Effector memory CD8-positive, alpha-beta T cell (primary cell): ENCODE data around the gene GRM8.

Experiments used
- ATAC-seq: fragments of 150-1000 bp; cut with Tn5 transposase; replicated peaks from 2 replicates; pipeline ENCODE4 v1.10.0; 2021; ENCODE audit warnings: mild to moderate bottlenecking, moderate library complexity
- DNase-seq, 3 experiments: peaks; one replicate each; pipeline ENCODE4 v3.0.0; 2021
- H3K27ac Mint-ChIP-seq, 2 donors: one replicate each; pipeline ENCODE4 v1.8.0; 2022; ENCODE audit warnings: mild to moderate bottlenecking in 2 of 2, mixed read lengths in 2 of 2, moderate library complexity in 2 of 2
- H3K27me3 Mint-ChIP-seq, 2 donors: one replicate each; pipeline ENCODE4 v1.8.0; 2022; ENCODE audit warnings: mixed read lengths in 2 of 2
- H3K36me3 Mint-ChIP-seq: one replicate; pipeline ENCODE4 v1.8.0; 2022; ENCODE audit warnings: mild to moderate bottlenecking, moderate library complexity, mixed read lengths; ENCODE audit not compliant: insufficient read depth
- H3K4me1 Mint-ChIP-seq, 2 donors: one replicate each; pipeline ENCODE4 v1.8.0; 2022; ENCODE audit warnings: low read depth in 2 of 2, mixed read lengths in 2 of 2
- H3K4me3 Mint-ChIP-seq, 2 donors: one replicate each; pipeline ENCODE4 v1.8.0; 2022; ENCODE audit warnings: mild to moderate bottlenecking in 2 of 2, mixed read lengths in 2 of 2, moderate library complexity in 2 of 2
- H3K9me3 Mint-ChIP-seq, 2 donors: one replicate each; pipeline ENCODE4 v1.8.0; 2022; ENCODE audit warnings: mixed read lengths in 2 of 2

The GRM8 gene

GRCh38 chr7:127251465-127252376 lies 1.0 kb downstream of the GRM8 start:
- Mint-ChIP-seq H3K36me3 (peaks cover 3% of the 10 kb centered on the region), H3K4me1 (peaks cover 18 to 25% of the 10 kb centered on the region in 2 donors), H3K27me3 (peaks cover 73 to 88% of the 10 kb centered on the region in 2 donors), H3K9me3 (no peaks in the 10 kb centered on the region), H3K4me3 (peak overlapping the region; percentile 85 to 90), H3K27ac (no peak overlapping the region)
- ATAC-seq (no peak), DNase-seq (peak in 1 of 3 experiments; percentile 5)

GRCh38 chr7:127251036-127251464 lies 1.7 kb downstream of the GRM8 start:
- ATAC-seq (no peak), DNase-seq (no peak)
- Mint-ChIP-seq H3K27ac (no peak overlapping the region), H3K4me1 (peaks cover 18 to 25% of the 10 kb centered on the region in 2 donors), H3K27me3 (peaks cover 69 to 88% of the 10 kb centered on the region in 2 donors), H3K4me3 (peak overlapping the region; percentile 37 to 90), H3K9me3 (no peaks in the 10 kb centered on the region), H3K36me3 (peaks cover 3% of the 10 kb centered on the region)

GRCh38 chr7:127250312-127251035 lies 2.3 kb downstream of the GRM8 start:
- H3K27me3 Mint-ChIP-seq, result peaks cover 65 to 86% of the 10 kb centered on the region in 2 donors

GRCh38 chr7:127245607-127246006 lies 7.1 kb downstream of the GRM8 start:
- Mint-ChIP-seq H3K27me3 (peaks cover 83 to 97% of the 10 kb centered on the region in 2 donors), H3K27ac (no peak overlapping the region), H3K4me3 (no peak overlapping the region), H3K4me1 (peaks cover 3 to 6% of the 10 kb centered on the region in 2 donors), H3K36me3 (no peaks in the 10 kb centered on the region), H3K9me3 (no peaks in the 10 kb centered on the region)
- no peak for DNase-seq
- ATAC-seq, result no peak

More at GRCh38 chr7:127250312-127251035, 2.3 kb downstream of the GRM8 start:
- Mint-ChIP-seq H3K4me1 (peaks cover 18 to 25% of the 10 kb centered on the region in 2 donors), H3K4me3 (peak overlapping the region; percentile 37 to 90), H3K27ac (no peak overlapping the region), H3K36me3 (peaks cover 3% of the 10 kb centered on the region), H3K9me3 (no peaks in the 10 kb centered on the region)
- no peak for DNase-seq
- ATAC-seq, result no peak

GRCh38 chr7:127245002-127245401 lies 7.7 kb downstream of the GRM8 start:
- peaks cover 83 to 97% of the 10 kb centered on the region in 2 donors for H3K27me3 Mint-ChIP-seq
- no peak for ATAC-seq

GRCh38 chr7:127239814-127240213 lies 12.9 kb downstream of the GRM8 start:
- H3K27me3 Mint-ChIP-seq, result peaks cover 65 to 86% of the 10 kb centered on the region in 2 donors
- DNase-seq (no peak), ATAC-seq (no peak)
- no peak overlapping the region for H3K27ac Mint-ChIP-seq
- H3K9me3 Mint-ChIP-seq, result peaks cover 0 to 1% of the 10 kb centered on the region in 2 donors
- no peak overlapping the region for H3K4me3 Mint-ChIP-seq
- H3K4me1 Mint-ChIP-seq, result no peaks in the 10 kb centered on the region
- H3K36me3 Mint-ChIP-seq, result no peaks in the 10 kb centered on the region

More at GRCh38 chr7:127245002-127245401, 7.7 kb downstream of the GRM8 start:
- DNase-seq, result no peak
- no peaks in the 10 kb centered on the region for H3K9me3 Mint-ChIP-seq
- H3K4me1 Mint-ChIP-seq, result no peaks in the 10 kb centered on the region
- no peak overlapping the region for H3K4me3 Mint-ChIP-seq
- H3K36me3 Mint-ChIP-seq, result no peaks in the 10 kb centered on the region
- H3K27ac Mint-ChIP-seq, result no peak overlapping the region

- no peak for DNase-seq
- Mint-ChIP-seq H3K4me3 (no peak overlapping the region), H3K36me3 (no peaks in the 10 kb centered on the region), H3K27ac (no peak overlapping the region), H3K9me3 (no peaks in the 10 kb centered on the region), H3K27me3 (peaks cover 27 to 59% of the 10 kb centered on the region in 2 donors), H3K4me1 (no peaks in the 10 kb centered on the region)
- ATAC-seq, result no peak
Measured at GRCh38 chr7:127233630-127234029, 19.1 kb downstream of the GRM8 start.

- H3K27ac Mint-ChIP-seq, result no peak overlapping the region
- no peak overlapping the region for H3K4me3 Mint-ChIP-seq
- H3K4me1 Mint-ChIP-seq, result no peaks in the 10 kb centered on the region
- ATAC-seq, result no peak
- peaks cover 26 to 59% of the 10 kb centered on the region in 2 donors for H3K27me3 Mint-ChIP-seq
- no peaks in the 10 kb centered on the region for H3K9me3 Mint-ChIP-seq
- no peaks in the 10 kb centered on the region for H3K36me3 Mint-ChIP-seq
- no peak for DNase-seq
Measured at GRCh38 chr7:127231415-127231814, 21.3 kb downstream of the GRM8 start.

- H3K4me1 Mint-ChIP-seq, result no peaks in the 10 kb centered on the region
- H3K27me3 Mint-ChIP-seq, result peaks cover 22 to 65% of the 10 kb centered on the region in 2 donors
- no peak overlapping the region for H3K4me3 Mint-ChIP-seq
- H3K27ac Mint-ChIP-seq, result no peak overlapping the region
- ATAC-seq, result no peak
- no peaks in the 10 kb centered on the region for H3K36me3 Mint-ChIP-seq
- H3K9me3 Mint-ChIP-seq, result no peaks in the 10 kb centered on the region
- no peak for DNase-seq
Measured at GRCh38 chr7:127230192-127230925, 22.4 kb downstream of the GRM8 start.

GRCh38 chr7:127226685-127227374 lies 25.9 kb downstream of the GRM8 start:
- no peaks in the 10 kb centered on the region for H3K9me3 Mint-ChIP-seq
- no peaks in the 10 kb centered on the region for H3K36me3 Mint-ChIP-seq
- peaks cover 45 to 75% of the 10 kb centered on the region in 2 donors for H3K27me3 Mint-ChIP-seq

GRCh38 chr7:127221731-127222130 lies 31.0 kb downstream of the GRM8 start:
- Mint-ChIP-seq H3K27me3 (peaks cover 52 to 63% of the 10 kb centered on the region in 2 donors), H3K4me3 (no peak overlapping the region), H3K9me3 (no peaks in the 10 kb centered on the region), H3K4me1 (no peaks in the 10 kb centered on the region), H3K27ac (no peak overlapping the region), H3K36me3 (no peaks in the 10 kb centered on the region)
- no peak for DNase-seq
- ATAC-seq, result no peak

More at GRCh38 chr7:127226685-127227374, 25.9 kb downstream of the GRM8 start:
- no peak for ATAC-seq
- DNase-seq, result no peak
- Mint-ChIP-seq H3K4me3 (no peak overlapping the region), H3K4me1 (no peaks in the 10 kb centered on the region), H3K27ac (no peak overlapping the region)

- DNase-seq (no peak), ATAC-seq (no peak)
- no peaks in the 10 kb centered on the region for H3K4me1 Mint-ChIP-seq
- H3K9me3 Mint-ChIP-seq, result no peaks in the 10 kb centered on the region
- H3K4me3 Mint-ChIP-seq, result no peak overlapping the region
- no peaks in the 10 kb centered on the region for H3K36me3 Mint-ChIP-seq
- peaks cover 23 to 28% of the 10 kb centered on the region in 2 donors for H3K27me3 Mint-ChIP-seq
- H3K27ac Mint-ChIP-seq, result no peak overlapping the region
Measured at GRCh38 chr7:127214956-127215718, 37.6 kb downstream of the GRM8 start.
